Measurements from ENCODE around the gene MAPK11. TPM values are rescaled to one million over a fixed set of nuclear protein-coding genes. Genes with fewer than 3 reads are reported as not detected.

MAPK11 gene
- total and polyA plus RNA-seq, 10 of the 15 experiments (the other 5 are each of a cell fraction or from before 2014, with no cell fraction given): 0.05 to 12.8 (median 3.7) TPM

- no peaks in the 10 kb centered on the region for H3K9me3 ChIP-seq (replicated peaks; ENCODE audit: control insufficient read depth, insufficient read depth, low read length)
- ChIA-PET SMC1A (ENCODE audit: uncharacterized antibody, unreplicated experiment) (interaction anchor here (1.2 to 1.4 kb wide), 2 partner anchors 10 to 12 kb away, joined by 3 read pairs; partner anchors contain the start of gene HDAC10), POLR2A (interaction anchor here (0.7 to 3.3 kb wide), 3 partner anchors 8 to 21 kb away, joined by 3 to 15 read pairs (median 5); partner anchors contain the start of gene HDAC10), CTCF (interaction anchor here (0.6 to 1.3 kb wide), 2 partner anchors 11 to 62 kb away, joined by 3 to 10 read pairs; partner anchors contain the start of gene HDAC10), RAD21 (ENCODE audit: unreplicated experiment) (no interaction called here)
- no TSS peak for BruUV-seq (replicated peaks)
- H3K4me3 ChIP-seq: no peak overlapping the region
- H3K4me1 ChIP-seq (ENCODE audit: control insufficient read depth, insufficient read depth, low read length): peaks cover 14% of the 10 kb centered on the region
- TF ChIP-seq POLR2AphosphoS5 (IDR thresholded peaks at IDR 0.05; ENCODE audit: low read length) (no peak), NFYB (IDR thresholded peaks at IDR 0.05; ENCODE audit: insufficient read depth, low read depth, low read length) (no peak), CBX5 (IDR thresholded peaks at IDR 0.05; ENCODE audit: low read depth) (no peak), ZNF274 (IDR thresholded peaks at IDR 0.05; ENCODE audit: insufficient read depth, insufficient read length) (no peak), EGR1 (IDR thresholded peaks at IDR 0.05; ENCODE audit: borderline replicate concordance in 1 of 2, low read depth in 2 of 2, low read length in 2 of 2) (no peak), ATF2 (IDR thresholded peaks at IDR 0.05; ENCODE audit: low read length) (no peak), NFIC (IDR thresholded peaks at IDR 0.05; ENCODE audit: low read depth, low read length) (no peak), YY1 (IDR thresholded peaks at IDR 0.05; ENCODE audit: low read depth, low read length) (no peak), MLLT1 (IDR thresholded peaks at IDR 0.05) (no peak), SP1 (IDR thresholded peaks at IDR 0.05; ENCODE audit: low read depth, low read length) (no peak), MEF2A (IDR thresholded peaks at IDR 0.05; ENCODE audit: insufficient read depth, low read depth, low read length) (no peak)
- TF ChIP-seq, protein P1, sequence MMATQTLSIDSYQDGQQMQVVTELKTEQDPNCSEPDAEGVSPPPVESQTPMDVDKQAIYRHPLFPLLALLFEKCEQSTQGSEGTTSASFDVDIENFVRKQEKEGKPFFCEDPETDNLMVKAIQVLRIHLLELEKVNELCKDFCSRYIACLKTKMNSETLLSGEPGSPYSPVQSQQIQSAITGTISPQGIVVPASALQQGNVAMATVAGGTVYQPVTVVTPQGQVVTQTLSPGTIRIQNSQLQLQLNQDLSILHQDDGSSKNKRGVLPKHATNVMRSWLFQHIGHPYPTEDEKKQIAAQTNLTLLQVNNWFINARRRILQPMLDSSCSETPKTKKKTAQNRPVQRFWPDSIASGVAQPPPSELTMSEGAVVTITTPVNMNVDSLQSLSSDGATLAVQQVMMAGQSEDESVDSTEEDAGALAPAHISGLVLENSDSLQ (IDR thresholded peaks at IDR 0.05): no peak
- WGBS (ENCODE audit: insufficient coverage, insufficient replicate concordance, low lambda C conversion rate, missing lambda C conversion rate): 66% methylated on average over 9 of the region's 9 CpGs
- H4K20me1 ChIP-seq (ENCODE audit: control insufficient read depth, insufficient read depth): no peaks in the 10 kb centered on the region
- H3K4me2 ChIP-seq (ENCODE audit: control insufficient read depth, insufficient read depth): no peak overlapping the region
- DNase-seq (ENCODE audit: low read depth, low spot score) (no peak), FAIRE-seq (no peak), ATAC-seq (no peak)
- H3K36me3 ChIP-seq (ENCODE audit: control insufficient read depth in 2 of 2, insufficient read depth in 2 of 2, low read length in 1 of 2): no peaks in the 10 kb centered on the region
- intact Hi-C loops (cut with micrococcal nuclease; ENCODE audit: unreplicated experiment) (no loop called here), in situ Hi-C loops (cut with MboI) (no loop called here)
- no peak overlapping the region for H3K9ac ChIP-seq (ENCODE audit: control insufficient read depth, insufficient read depth, low read length)
- no peaks in the 10 kb centered on the region for H3K27me3 ChIP-seq (replicated peaks in 1 of 2; ENCODE audit: control insufficient read depth in 2 of 2, insufficient read depth in 2 of 2, low read length in 1 of 2)
- H2AFZ ChIP-seq (ENCODE audit: control insufficient read depth, low read depth, low read length): no peak overlapping the region
- no peak overlapping the region for H3K27ac ChIP-seq (ENCODE audit: control insufficient read depth, insufficient read depth)
- peaks cover 8% of the 10 kb centered on the region for H3K79me2 ChIP-seq (ENCODE audit: control insufficient read depth, insufficient read depth, low read length)
Observed at GRCh38 chr22:50262973-50263617, 7.1 kb downstream of the MAPK11 start.

Measured in GM12878 (cell line).